HepG2 (cell line): ENCODE measurements around the gene BTG2. TPM values are rescaled to one million over a fixed set of nuclear protein-coding genes. Genes with fewer than 3 reads are reported as not detected.
A peak's percentile ranks its signal among the peaks of the same experiment; 100 is the strongest.

Experiments
- ATAC-seq: fragments of 200-7000 bp; cut with Tn5 transposase; 3 replicates; pipeline ENCODE4 v1.9.1; 2020; ENCODE audit warnings: mild to moderate bottlenecking, moderate library complexity
- BruUV-seq: library from RNA; stranded (reverse); fragments of 400-500 nt; replicated peaks from 2 replicates; lab custom pipeline; 2021; lab: Mats Ljungman, UMichigan
- CTCF ChIA-PET: fragments of 300-600 bp; formaldehyde crosslinking; extraction: SDS; loops from one replicate; lab custom pipeline; 2021; ENCODE audit warnings: low total read pairs, inconsistent platforms, low intra/inter-chr PET ratio; lab: Yijun Ruan, JAX
- POLR2A ChIA-PET: fragments of 350-600 bp; sonication (Branson Sonifier 250); formaldehyde crosslinking; loops from one replicate; lab custom pipeline; 2020; ENCODE audit warnings: antibody characterized with exemption, inconsistent platforms; lab: Yijun Ruan, JAX
- DNase-seq: peaks from one replicate; pipeline ENCODE4 v3.0.0-alpha.2; 2015; ENCODE audit warnings: low spot score
- FAIRE-seq: peaks from 3 replicates; lab custom pipeline; 2011; peaks lifted over from hg19 to GRCh38; lab: Jason Lieb, UNC
- H2AFZ ChIP-seq: one replicate; pipeline ENCODE4 v1.6.1; 2011; ENCODE audit warnings: low read length, inconsistent platforms
- H3K27ac ChIP-seq: fragments of 300-600 bp; 3 replicates; pipeline ENCODE4 v1.8.0; 2011; ENCODE audit warnings: mixed run types, mild to moderate bottlenecking, mixed read lengths, low read length, inconsistent platforms; ENCODE audit not compliant: insufficient read depth; ENCODE audit errors: extremely low read length
- H3K27me3 ChIP-seq, 2 experiments: fragments of 200-600 bp in 1 of 2; 2 replicates in 1 of 2; 3 replicates in 1 of 2; pipeline versions ENCODE4 v1.6.0 to v1.8.0; 2011; ENCODE audit warnings: low read length in 2 of 2, mild to moderate bottlenecking in 2 of 2, moderate library complexity in 2 of 2, inconsistent platforms in 1 of 2; ENCODE audit not compliant: insufficient read depth in 2 of 2, control insufficient read depth in 1 of 2
- H3K36me3 ChIP-seq, 2 experiments: fragments of 200-600 bp in 1 of 2; replicated peaks in 1 of 2; 2 replicates in 1 of 2; 3 replicates in 1 of 2; pipeline versions ENCODE4 v1.5.1 to v1.8.0; 2011; ENCODE audit warnings: low read length in 2 of 2, inconsistent platforms in 1 of 2; ENCODE audit not compliant: insufficient read depth in 2 of 2, control insufficient read depth in 1 of 2
- H3K4me1 ChIP-seq: 2 replicates; pipeline ENCODE4 v1.5.1; 2012; ENCODE audit warnings: low read length, inconsistent platforms; ENCODE audit not compliant: insufficient read depth
- H3K4me2 ChIP-seq: 2 replicates; pipeline ENCODE4 v1.6.0; 2011; ENCODE audit warnings: low read depth, low read length, inconsistent platforms
- H3K4me3 ChIP-seq, 3 experiments: fragments of 200-600 bp in 1 of 3; sonication (generic), shearing (Covaris generic) in 1 of 3; replicated peaks in 1 of 3; 2 replicates each; pipeline ENCODE4 v1.5.1; 2011 to 2016; ENCODE audit warnings: low read length in 3 of 3, inconsistent platforms in 2 of 3, low read depth in 2 of 3, mild to moderate bottlenecking in 2 of 3, control low read depth in 1 of 3, mixed read lengths in 1 of 3; ENCODE audit not compliant: insufficient read depth in 1 of 3
- H3K79me2 ChIP-seq: one replicate; pipeline ENCODE4 v1.6.1; 2011; ENCODE audit warnings: low read length, inconsistent platforms; ENCODE audit not compliant: insufficient read depth
- H3K9ac ChIP-seq: 2 replicates; pipeline ENCODE4 v1.6.0; 2011; ENCODE audit warnings: mild to moderate bottlenecking, low read depth, low read length, inconsistent platforms; ENCODE audit not compliant: insufficient read depth
- H3K9me3 ChIP-seq: 2 replicates; pipeline ENCODE4 v1.5.1; 2012; ENCODE audit warnings: mild to moderate bottlenecking, low read length
- H4K20me1 ChIP-seq: 2 replicates; pipeline ENCODE4 v1.6.0; 2011; ENCODE audit warnings: inconsistent platforms, mild to moderate bottlenecking, low read length, moderate library complexity; ENCODE audit not compliant: insufficient read depth
- ASH2L ChIP-seq: fragments of 300-600, 200-600 bp; sonication (generic); IDR thresholded peaks from 2 replicates; pipeline ENCODE4 v1.7.0; 2017; ENCODE audit warnings: low read depth, mild to moderate bottlenecking, moderate library complexity, mixed read lengths, low read length; ENCODE audit not compliant: insufficient read length
- IKZF1 ChIP-seq: fragments of 450-650 bp; IDR thresholded peaks from 2 replicates; pipeline ENCODE4 v1.7.1; 2016
- MTERF4 ChIP-seq: sonication (generic); formaldehyde crosslinking; IDR thresholded peaks from 2 replicates; pipeline ENCODE4 v1.8.0; 2023; ENCODE audit warnings: mild to moderate bottlenecking, missing genetic modification reagents
- NFKBIZ ChIP-seq: IDR thresholded peaks from 2 replicates; pipeline ENCODE4 v1.6.1; 2018; ENCODE audit warnings: missing genetic modification reagents, missing compliant biosample characterization
- NR2F2 ChIP-seq: IDR thresholded peaks from 2 replicates; pipeline ENCODE4 v1.6.1; 2012; ENCODE audit warnings: low read depth, inconsistent platforms, borderline replicate concordance
- THRA ChIP-seq: sonication (generic); formaldehyde crosslinking; IDR thresholded peaks from 2 replicates; pipeline ENCODE4 v1.4.0; 2020; ENCODE audit warnings: missing genetic modification reagents, borderline replicate concordance
- ZBTB4 ChIP-seq: sonication (generic); formaldehyde crosslinking; IDR thresholded peaks from 2 replicates; pipeline ENCODE4 v1.4.0; 2020; ENCODE audit warnings: missing genetic modification reagents, mild to moderate bottlenecking, borderline replicate concordance
- ZFP82 ChIP-seq: sonication (generic); formaldehyde crosslinking; IDR thresholded peaks from 2 replicates; pipeline ENCODE4 v1.5.1; 2020; ENCODE audit warnings: mild to moderate bottlenecking, missing genetic modification reagents, borderline replicate concordance
- ZIK1 ChIP-seq: sonication (generic); formaldehyde crosslinking; IDR thresholded peaks from 2 replicates; pipeline ENCODE4 v1.5.0; 2020; ENCODE audit warnings: mild to moderate bottlenecking, low read depth, missing genetic modification reagents, borderline replicate concordance
- ZNF263 ChIP-seq: sonication (generic); formaldehyde crosslinking; IDR thresholded peaks from 2 replicates; pipeline ENCODE4 v1.4.0; 2020; ENCODE audit warnings: missing genetic modification reagents
- ZNF326 ChIP-seq: sonication (generic); formaldehyde crosslinking; IDR thresholded peaks from 2 replicates; pipeline ENCODE4 v1.4.0; 2020; ENCODE audit warnings: missing genetic modification reagents, borderline replicate concordance
- ZNF451 ChIP-seq: sonication (generic); formaldehyde crosslinking; IDR thresholded peaks from 2 replicates; pipeline ENCODE4 v1.5.0; 2020; ENCODE audit warnings: mild to moderate bottlenecking, missing genetic modification reagents
- ZNF496 ChIP-seq: sonication (generic); formaldehyde crosslinking; IDR thresholded peaks from 2 replicates; pipeline ENCODE4 v1.8.1; 2023; ENCODE audit warnings: mild to moderate bottlenecking, moderate library complexity, missing genetic modification reagents; ENCODE audit not compliant: insufficient replicate concordance
- ZNF615 ChIP-seq: sonication (generic); formaldehyde crosslinking; IDR thresholded peaks from 2 replicates; pipeline ENCODE4 v1.5.0; 2020; ENCODE audit warnings: mild to moderate bottlenecking, missing genetic modification reagents, borderline replicate concordance
- ZSCAN25 ChIP-seq: sonication (generic); formaldehyde crosslinking; IDR thresholded peaks from 2 replicates; pipeline ENCODE4 v1.8.0; 2022; ENCODE audit warnings: mild to moderate bottlenecking, missing genetic modification reagents
- WGBS: methylation state at CpG from one replicate; pipeline ENCODE4 v1.1.6; 2017; ENCODE audit warnings: low lambda C conversion rate; 5-methylcytosine and 5-hydroxymethylcytosine counted together
- in situ Hi-C: cut with HindIII; loops from 2 replicates; pipeline ENCODE4 v1.10.0; 2017; ENCODE audit warnings: low pct_unique_long_range_greater_than_20kb; ENCODE audit not compliant: extremely low pct_ligation_motif_present
- intact Hi-C: fragments of 100-400 bp; cut with micrococcal nuclease; formaldehyde crosslinking; loops from one replicate; pipeline ENCODE4 v1.10.0; 2022; ENCODE audit not compliant: unreplicated experiment
- polyA plus RNA-seq, 8 experiments: library from polyadenylated mRNA; depleted of rRNA in 3 of 8; stranded (reverse) in 7 of 8; unstranded in 1 of 8; fragments of >200 nt; fragmentation: Illumina TruSeq in 4 of 8; extraction: Trizol in 4 of 8; gene quantifications; 2 replicates each; pipeline versions ENCODE4 v1.2.1 to v1.2.3, GENCODE V29; 2011 to 2016; ENCODE audit warnings: low read depth in 4 of 8, missing spikeins in 1 of 8, mixed read lengths in 1 of 8; ENCODE audit not compliant: insufficient read depth in 1 of 8
- total RNA-seq, 5 experiments: library from RNA; depleted of rRNA; stranded (reverse); fragments of >200 nt; fragmentation: Illumina TruSeq; extraction: Trizol; gene quantifications; 2 replicates each; pipeline ENCODE4 v1.2.3, GENCODE V29; 2016; ENCODE audit warnings: low read depth in 1 of 5

Gene BTG2
- total and polyA plus RNA-seq, 2 of the 13 experiments (the other 11 are each of a cell fraction or from before 2014, with no cell fraction given), result 13.6 to 18.3 TPM

GRCh38 chr1:203325418-203326091, 20.2 kb downstream of the BTG2 start (continued):
- TF ChIP-seq THRA (CRISPR knock-in tag) (no peak), ZNF263 (CRISPR knock-in tag) (peak; percentile 72), ZIK1 (no peak)

GRCh38 chr1:203326830-203327683, 21.7 kb downstream of the BTG2 start:
- CTCF ChIA-PET, result interaction anchor here (2.7 kb wide), 1 partner anchor 54 kb away, joined by 13 read pairs; no protein-coding TSS in a partner anchor
- DNase-seq (peak; percentile 75), ATAC-seq (peak; percentile 97), FAIRE-seq (no peak)
- Histone ChIP-seq H3K27me3 (peaks cover 5 to 18% of the 10 kb centered on the region in 2 experiments; a peak in 1 of 5 replicates), H3K9ac (peak overlapping the region; percentile 35; the same call in 1 of the 2 replicates), H3K9me3 (no peaks in the 10 kb centered on the region), H3K79me2 (no peaks in the 10 kb centered on the region), H3K36me3 (no peaks in the 10 kb centered on the region), H2AFZ (peak overlapping the region; percentile 46), H4K20me1 (no peaks in the 10 kb centered on the region; the same call in 1 of the 2 replicates), H3K4me2 (peak overlapping the region; percentile 93), H3K27ac (no peak overlapping the region), H3K4me1 (peaks cover 45% of the 10 kb centered on the region), H3K4me3 (peak overlapping the region; percentile 55 to 68 (median 56); a peak in 5 of 6 replicates)
- WGBS, result 4% methylated on average over 32 of the region's 49 CpGs
- POLR2A ChIA-PET, result interaction anchor here (5.2 kb wide), 1 partner anchor 21 kb away, joined by 31 read pairs; the partner anchor contains the start of gene BTG2
- intact Hi-C loops, result loop anchor here (1.0 kb wide), 1 partner anchor 54 kb away; no protein-coding TSS in a partner anchor
- in situ Hi-C loops, result loop anchor here (5.0 kb wide), 1 partner anchor 55 kb away; no protein-coding TSS in a partner anchor
- no TSS peak for BruUV-seq
- TF ChIP-seq IKZF1, result no peak
- TF ChIP-seq MTERF4 (CRISPR knock-in tag), result no peak
- no peak for TF ChIP-seq ZBTB4 (CRISPR knock-in tag)
- no peak for TF ChIP-seq ZNF615 (CRISPR knock-in tag)
- TF ChIP-seq NR2F2, result no peak
- TF ChIP-seq ZSCAN25, result no peak
- TF ChIP-seq ZFP82 (CRISPR knock-in tag), result no peak
- no peak for TF ChIP-seq ZNF326
- TF ChIP-seq ZNF451 (CRISPR knock-in tag), result no peak
- TF ChIP-seq ZNF496, result no peak
- no peak for TF ChIP-seq ASH2L
- no peak for TF ChIP-seq NFKBIZ (CRISPR knock-in tag)
